HG03159 (cell line): ENCODE measurements around the gene RHEX.
"Not testable (repeated sequence)": the region's sequence is repeated elsewhere in the genome, so short reads cannot be mapped to it uniquely, and the experiment has no call there.

Experiments used
- ATAC-seq: cut with Tn5 transposase; IDR thresholded peaks from one replicate; pipeline ENCODE4 v1.9.1; 2021; ENCODE audit warnings: mild to moderate bottlenecking, moderate library complexity; ENCODE audit not compliant: unreplicated experiment

Gene RHEX

DNA sequence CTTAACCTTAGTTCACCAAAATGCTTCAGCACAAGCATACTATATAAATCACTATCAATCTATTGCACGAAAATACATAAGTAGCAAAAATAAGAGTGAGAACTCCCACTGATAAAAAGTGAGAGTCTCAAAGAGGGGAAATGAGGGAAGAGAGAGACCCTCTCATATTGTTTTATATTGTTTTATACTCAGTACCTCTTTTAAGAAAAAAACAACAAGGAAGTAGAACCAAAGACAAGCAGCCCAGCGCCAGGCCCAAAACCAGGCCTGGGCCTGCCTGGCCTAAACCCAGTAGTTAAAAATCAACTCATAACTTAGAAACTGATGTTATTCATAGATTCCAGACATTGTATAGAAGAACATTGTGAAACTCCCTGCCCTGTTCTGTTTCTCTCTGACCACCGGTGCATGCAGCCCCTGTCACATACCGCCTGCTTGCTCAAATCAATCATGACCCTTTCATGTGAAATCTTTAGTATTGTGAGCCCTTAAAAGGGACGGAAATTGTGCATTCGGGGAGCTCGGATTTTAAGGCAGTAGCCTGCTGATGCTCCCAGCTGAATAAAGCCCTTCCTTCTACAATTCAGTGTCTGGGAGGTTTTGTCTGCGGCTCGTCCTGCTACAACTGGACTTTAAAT is 5.4 kb downstream of the RHEX start:
- not testable (repeated sequence) for ATAC-seq

DNA sequence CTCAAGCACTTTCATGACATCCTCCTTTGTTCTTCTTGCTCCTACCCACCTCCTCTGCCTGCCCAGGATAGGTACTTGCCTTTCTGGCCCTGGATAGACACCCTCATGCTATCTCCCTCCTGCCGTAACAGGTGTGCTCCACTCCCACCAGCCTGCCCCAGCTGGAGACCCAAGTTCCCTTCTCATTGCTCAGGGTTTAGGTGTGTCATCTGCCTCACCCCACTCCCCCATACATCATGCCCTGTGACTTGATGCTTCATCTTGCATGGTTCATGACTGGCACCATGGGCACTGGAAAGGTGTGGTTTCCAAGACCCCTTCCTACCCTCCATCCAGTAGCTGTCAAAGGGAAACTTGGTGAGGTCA is 5.9 kb downstream of the RHEX start:
- ATAC-seq: no peak

DNA sequence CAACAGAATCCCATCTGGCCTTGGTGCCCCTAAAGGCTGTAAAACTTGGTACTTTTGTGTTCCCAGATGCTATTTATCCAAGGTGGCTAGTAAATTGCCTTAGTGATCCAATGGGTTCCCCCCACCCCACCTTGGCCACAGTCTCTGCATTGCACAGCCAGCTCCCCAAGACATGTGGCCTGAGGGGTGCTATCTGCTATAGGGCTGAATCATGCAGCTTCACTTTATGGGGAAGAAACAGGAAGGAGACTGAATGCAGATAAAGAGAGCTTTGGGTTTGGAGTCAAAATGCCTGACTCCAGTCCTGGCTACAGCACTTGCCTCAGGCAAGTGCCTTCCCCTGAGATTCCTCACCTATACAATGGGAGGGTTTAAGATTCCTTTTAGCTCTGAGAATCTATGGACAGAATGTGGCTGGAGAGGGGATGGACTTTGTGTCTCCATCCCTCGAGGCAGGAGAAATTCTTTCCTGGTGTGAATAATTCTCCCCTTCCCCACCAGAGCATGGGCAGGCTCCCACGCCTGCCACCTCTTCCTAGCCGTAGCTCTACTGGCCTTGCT is 6.5 kb downstream of the RHEX start:
- ATAC-seq: no peak

DNA sequence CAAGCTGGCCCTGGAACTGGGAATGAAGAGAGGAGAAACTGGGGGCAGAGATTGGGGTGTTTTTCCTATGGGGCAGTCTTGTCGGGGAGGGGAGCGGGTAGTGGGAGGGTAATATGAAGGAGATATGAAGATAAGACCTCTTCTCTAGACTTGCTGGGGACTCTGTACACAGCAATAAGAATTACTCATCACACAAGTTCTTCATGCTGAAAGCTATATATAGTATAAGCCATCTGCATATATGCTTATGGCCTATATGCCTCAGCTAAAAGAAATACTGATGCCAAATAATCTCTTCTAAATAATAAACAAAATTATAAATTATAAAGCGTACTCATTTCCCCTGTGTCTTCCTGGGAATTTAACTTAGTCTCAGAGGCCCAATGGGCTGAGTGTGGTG is 7.9 kb downstream of the RHEX start:
- ATAC-seq: no peak

DNA sequence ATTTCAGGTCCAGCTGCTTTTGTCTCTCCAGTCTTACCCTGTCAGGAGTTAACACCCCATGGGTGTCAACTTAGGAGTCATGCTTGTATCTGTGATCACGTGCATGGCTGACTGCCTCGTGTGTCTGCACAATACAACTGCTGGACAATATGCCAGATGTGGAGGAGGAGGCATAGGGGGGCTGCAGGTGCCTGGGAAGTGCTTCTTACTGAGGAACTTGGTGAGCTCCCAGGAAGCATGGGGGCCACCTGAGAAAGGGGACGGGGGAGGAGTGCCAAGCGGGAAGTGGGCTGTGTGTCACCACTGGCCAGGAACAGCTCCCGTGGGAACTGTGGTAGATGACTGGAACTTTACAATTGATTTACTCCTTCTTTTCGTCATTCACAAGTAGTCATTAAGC is 9.5 kb downstream of the RHEX start:
- no peak for ATAC-seq

DNA sequence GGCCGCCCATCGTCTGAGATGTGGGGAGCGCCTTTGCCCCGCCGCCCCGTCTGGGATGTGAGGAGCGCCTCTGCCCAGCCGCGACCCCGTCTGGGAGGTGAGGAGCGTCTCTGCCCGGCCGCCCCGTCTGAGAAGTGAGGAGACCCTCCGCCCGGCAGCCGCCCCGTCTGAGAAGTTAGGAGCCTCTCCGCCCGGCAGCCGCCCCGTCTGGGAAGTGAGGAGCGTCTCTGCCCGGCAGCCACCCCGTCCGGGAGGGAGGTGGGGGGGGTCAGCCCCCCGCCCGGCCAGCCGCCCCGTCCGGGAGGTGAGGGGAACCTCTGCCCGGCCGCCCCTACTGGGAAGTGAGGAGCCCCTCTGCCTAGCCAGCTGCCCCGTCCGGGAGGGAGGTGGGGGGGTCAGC is 11.0 kb downstream of the RHEX start:
- not testable (repeated sequence) for ATAC-seq

DNA sequence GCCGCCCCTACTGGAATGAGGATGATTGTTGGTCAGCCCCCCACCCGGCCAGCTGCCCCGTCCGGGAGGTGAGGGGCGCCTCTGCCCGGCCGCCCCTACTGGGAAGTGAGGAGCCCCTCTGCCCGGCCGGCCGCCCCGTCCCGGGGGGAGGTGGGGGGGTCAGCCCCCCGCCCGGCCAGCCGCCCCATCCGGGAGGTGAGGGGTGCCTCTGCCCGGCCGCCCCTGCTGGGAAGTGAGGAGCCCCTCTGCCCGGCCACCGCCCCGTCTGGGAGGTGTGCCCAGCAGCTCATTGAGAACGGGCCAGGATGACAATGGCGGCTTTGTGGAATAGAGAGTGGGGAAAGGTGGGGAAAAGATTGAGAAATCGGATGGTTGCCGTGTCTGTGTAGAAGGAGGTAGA is 11.5 kb downstream of the RHEX start:
- not testable (repeated sequence) for ATAC-seq

DNA sequence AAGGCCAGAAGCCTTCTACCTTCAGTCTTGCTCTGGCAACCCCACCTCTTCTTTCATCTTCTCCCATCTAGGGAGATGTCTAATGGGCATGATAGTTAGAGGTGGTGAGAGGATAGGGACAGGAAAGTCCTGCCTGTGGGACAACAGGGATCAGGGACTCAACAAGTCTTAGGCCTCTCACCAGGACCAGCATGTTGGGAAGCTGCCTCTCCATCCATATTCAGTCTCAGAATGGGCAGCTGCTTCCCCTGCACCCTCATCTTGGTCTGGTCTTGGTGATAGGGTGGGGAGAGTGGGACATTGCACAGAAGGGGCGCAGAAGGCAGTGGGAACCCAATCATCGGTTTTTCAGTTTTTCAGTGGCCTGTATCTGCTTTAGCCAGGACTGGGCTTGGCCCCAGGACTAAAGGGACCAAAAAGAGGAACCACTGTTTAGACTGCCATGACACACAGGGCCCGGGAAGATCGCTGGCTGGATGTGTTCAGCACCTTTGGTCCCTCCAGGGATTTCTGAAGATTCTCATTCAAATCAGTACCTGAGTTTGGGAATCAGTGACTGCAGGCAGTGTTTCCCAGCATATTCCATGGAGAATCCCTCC is 12.7 kb downstream of the RHEX start:
- no peak for ATAC-seq

DNA sequence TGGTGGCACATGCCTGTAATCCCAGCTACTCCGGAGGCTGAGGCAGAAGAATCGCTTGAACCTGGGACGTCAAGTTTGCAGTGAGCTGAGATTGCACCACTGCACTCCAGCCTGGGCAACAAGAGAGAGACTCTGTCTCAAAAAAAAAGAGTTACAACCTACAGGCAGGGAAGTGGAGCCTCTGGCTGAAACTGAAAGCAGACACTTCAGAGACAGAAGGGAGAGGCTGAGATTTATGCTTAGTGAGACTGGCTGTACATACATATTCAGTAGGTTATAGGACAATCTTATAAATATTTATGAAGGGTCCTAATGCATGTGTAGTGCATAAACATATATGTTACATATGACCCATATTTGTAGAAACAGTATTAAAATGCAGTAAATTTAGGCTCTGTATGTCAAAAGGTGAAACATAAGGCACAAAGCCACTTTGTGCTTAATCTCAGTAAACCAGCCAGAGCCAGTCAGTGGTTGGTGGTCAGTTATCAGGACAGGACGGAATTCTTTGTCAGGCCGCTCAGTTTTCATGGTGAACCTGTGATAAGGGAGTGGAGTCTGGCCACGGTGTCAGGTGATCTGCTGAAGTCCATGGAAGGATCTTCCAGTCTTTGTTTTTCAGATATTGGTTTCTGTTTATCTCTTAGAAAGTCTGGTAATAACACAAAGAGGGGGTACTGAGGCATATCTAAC is 13.7 kb downstream of the RHEX start:
- peak; percentile 73 for ATAC-seq

DNA sequence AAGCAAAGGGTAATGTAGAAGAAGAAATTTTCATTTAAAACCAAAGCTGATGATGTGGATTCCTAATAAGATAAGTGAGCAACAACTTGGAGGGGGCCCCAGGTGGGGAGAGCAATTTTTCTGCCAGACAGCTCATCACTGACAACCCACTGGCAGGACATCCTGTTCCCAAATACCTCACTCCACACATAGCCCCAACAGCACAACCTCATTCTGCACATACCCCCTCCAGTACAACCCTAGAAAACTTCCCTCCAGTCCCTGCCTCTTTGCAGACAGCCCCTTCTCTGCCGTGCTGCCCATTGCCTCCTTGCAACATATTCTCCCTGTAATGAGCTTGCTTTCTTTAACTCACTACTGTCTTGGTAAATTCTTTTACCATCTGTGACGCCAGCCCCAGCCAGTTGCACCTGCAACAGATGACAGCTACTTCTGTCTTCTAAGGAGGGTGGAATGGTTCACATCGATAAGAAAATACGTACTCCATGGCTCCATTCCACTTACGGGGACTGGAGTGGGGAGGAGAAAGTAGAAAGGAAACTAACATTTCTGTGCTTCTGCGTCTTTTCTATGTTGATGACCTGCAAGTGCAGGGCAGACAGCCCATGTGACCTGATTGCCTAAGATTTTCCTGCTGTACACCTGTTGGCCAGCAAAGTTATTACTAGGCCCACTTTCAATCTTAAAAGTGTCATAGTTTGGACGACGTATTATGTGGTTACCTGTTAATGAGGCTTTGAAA is 14.7 kb downstream of the RHEX start:
- ATAC-seq: no peak

DNA sequence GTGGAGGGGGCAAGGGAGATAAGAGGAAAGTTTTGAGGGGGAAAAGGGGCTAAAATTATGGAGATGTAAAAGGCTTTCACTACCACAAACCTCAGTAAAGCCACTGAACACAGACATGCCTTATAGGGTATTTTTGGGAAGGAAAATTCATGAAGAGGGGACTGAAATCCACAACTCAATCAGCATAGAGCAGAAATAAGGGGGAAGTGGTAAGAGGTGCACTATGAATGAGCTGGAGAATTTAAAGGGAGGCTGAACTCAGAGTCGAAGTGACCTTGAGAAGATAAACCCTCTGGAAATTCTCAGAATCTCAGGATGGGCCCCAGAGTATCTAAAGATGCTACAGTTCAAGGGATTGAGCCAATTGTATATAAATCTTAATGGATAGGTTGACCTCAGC is 15.3 kb downstream of the RHEX start:
- ATAC-seq: no peak

DNA sequence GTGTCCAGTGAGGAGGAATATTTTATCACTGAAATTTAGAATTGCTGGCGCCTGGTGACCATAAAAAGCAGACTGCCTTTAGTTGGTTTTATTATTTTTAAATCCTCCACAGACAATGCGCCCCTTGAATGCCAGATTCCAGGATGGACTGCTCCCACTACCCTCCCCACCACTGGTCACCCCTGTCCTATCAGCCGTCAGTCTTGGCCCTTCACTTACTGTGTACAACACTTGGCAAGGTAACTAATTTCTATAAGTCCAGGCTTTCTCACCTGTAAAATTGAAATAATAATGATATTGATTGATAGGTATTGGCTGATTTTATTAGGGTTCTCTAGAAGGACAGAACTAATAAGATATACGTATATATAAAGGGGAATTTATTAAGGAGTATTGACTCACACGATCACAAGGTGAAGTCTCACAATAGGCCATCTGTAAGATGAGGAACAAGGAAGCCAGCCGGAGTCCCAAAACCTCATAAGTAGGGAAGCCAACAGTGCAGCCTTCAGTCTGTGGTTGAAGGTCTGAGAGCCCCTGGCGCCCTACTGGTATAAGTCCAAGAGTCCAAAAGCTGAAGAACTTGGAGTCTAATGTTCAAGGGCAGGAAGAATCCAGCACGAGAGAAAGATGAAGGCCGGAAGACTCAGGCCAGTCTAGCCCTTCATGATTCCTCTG is 17.8 kb downstream of the RHEX start:
- ATAC-seq: no peak

DNA sequence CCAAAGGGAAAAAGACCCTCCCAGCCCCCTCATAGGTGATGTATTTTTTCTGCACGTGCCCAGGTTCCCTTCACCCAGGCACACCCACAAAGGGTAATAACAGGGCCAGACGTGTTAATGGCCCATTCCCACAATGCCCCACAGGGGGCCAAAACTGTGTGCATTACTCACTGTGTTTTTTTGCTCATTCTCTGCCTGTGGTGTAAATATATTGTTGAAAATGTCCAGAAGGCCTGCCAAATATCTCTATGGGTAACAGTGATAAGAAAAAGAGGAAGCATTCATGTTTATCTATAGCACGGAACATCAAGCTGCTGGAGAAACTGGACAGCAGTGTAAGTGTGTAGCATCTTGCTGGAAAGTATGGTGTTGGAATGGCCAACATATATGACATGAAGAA is 21.9 kb downstream of the RHEX start:
- ATAC-seq: no peak

DNA sequence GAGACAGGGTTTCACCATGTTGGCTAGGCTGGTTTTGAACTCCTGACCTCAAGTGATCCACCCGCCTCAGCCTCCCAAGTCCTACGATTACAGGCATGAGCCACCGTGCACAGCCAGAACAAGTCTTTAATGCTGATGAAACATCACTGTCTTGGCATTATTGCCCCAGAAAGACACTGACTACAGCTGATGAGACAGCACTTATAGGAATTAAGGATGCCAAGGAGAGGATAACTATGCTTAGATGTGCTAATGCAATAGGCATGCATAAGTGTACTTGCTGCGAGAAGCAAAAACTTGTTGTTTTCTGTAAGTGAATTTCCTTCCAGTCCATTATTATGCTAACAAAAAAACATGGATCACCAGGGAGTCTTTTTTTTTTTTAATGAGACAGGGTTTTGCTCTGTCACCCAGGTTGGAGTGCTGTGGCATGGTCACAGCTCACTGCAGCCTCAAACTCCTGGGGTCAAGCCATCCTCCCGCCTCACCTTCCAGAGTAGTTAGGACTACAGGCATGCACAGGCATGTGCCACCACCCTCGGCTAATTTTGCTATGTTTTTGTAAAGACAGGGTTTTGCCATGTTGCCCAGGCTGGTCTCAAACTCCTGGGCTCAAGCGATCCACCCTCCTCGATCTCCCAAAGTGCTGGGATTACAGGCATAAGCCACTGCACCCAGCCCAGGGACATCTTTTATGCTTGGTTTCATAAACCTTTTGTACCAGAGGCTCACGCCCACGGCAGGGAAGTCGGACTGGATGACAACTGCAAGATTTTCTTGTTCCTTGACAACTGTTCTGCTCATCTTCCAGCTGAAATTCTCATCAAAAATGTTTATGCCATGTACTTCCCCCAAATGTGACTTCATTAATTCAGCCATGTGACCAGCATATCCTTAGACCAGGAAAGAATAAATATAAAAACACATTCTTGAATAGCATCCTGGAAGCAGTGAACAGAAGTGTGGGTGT is 23.1 kb downstream of the RHEX start:
- ATAC-seq: no peak

DNA sequence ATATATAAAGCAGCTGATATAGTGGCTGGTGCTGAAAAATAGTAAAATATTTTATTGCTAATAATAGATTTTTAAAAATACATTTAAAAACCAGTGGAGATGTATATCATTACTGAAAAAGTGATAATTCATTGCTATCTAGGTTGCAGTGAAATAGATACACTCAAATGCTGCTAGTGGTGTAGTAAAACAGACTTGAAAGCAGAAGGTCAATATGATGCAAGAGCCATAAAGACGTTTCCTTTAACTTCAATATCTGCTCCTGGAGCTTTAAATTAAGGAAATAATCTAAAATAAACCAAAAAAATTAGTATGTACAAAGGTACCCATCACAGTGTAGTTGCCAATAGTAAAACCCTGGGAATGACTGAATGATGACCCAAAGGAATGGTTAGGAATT is 26.2 kb downstream of the RHEX start:
- ATAC-seq: no peak

DNA sequence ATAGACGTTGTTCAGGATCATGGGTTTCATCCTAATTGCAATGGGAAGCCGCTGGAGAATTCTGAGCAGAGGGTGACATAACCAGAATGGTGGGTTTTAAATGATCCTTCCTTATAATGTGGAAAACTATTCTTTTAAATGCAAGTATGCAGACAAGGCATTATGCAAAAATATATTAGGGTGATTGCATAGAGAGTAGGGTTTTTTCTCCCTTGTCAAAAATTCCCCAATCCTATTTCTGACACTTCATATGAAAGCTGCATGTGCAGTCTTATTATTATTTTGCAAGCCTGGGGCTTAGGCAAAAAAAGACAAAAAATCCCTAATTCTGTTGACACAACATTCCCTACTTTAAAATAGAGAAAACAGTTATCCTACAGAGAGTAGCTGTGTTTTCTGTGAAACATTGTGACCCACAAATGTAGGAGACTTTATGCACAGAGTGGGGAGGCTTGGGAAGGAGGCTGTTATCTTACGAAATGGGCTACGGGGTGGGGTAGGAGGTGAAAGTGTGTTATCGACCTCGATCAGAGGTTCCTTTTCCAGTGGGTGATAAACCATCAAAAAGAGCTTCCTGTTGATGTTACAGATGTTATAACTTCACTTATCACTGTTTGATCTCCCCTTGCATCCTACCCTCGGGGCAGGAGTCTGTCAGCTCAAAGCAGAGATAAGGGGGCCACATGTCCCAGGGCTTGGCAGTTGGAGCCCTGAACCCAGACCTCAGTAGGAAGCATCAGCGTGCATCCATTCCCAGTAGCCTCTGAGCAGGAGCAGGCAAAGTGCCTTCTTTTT is 27.2 kb downstream of the RHEX start:
- no peak for ATAC-seq

DNA sequence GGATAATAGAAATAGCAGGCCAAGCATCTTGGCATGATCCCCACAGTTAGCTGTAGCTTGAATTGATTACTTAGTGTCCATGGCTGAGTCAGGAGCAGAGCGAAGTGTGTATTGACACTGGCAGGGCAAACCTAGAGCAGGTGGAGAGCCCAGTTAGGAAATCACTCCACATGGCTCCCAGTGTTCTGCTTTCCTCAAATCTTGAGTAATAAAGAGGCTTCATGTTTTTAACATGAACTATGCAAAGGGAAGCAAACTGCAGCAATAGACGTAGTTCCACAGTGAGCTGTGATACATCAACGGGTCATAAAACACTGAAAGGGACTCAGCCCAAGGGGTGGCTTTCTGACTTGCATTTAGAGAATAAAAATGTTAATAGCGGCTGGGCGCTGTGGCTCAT is 28.9 kb downstream of the RHEX start:
- no peak for ATAC-seq

DNA sequence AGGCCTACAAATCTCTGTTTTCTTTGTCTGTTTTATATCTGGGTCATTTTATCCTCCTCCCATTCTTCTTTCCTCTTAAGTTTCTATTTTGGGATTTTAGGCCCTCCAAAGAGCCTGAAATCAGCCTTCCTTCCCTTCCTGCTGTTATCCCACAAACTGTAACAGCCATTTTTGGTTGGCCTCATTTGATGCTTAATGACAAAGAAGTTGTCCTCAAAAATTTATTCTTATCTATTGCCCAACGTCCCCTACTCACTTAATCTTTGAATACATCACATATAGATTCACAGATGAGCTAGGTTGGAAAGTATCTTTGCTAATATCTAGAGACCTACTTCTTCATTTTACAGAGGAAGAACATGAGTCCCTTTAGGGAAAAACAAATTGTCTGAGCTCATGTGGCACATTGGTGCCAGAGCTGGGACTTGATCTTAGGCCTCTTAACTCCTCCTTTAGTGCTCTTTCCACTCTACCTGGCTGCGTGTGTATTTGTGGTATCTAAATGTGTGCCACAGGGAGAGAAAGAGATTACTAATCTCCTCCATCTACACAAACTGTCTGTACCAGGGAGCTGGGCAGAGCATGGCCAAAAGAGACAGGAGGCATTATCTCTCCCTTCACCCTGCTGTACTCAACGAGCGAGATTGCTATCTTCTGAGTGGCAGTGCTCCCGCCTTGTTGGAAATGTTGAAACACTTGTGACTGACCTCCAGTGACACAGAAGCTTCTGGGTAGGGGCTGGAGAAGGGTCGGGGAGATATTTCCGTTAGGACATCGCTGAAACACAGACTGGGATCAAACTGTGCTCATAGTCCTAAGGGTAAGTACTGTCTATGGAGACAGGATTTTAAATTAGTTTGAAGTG is 30.1 kb downstream of the RHEX start:
- no peak for ATAC-seq
